NT2/D1 (cell line): ENCODE data around the gene SALL3.
"Not testable (repeated sequence)": the region's sequence is repeated elsewhere in the genome, so short reads cannot be mapped to it uniquely, and the experiment has no call there.

Experiments used
- DNase-seq: peaks from one replicate; pipeline ENCODE4 v3.0.0-alpha.2; 2011; ENCODE audit warnings: low read depth, low spot score
- H3K27me3 ChIP-seq: 2 replicates; pipeline ENCODE4 v1.6.0; 2011; ENCODE audit warnings: mild to moderate bottlenecking; ENCODE audit not compliant: insufficient read length, insufficient read depth
- H3K36me3 ChIP-seq: 2 replicates; pipeline ENCODE4 v1.6.1; 2011; ENCODE audit warnings: mild to moderate bottlenecking, low read length, mixed read lengths; ENCODE audit not compliant: insufficient read depth, insufficient read length
- H3K4me1 ChIP-seq: 2 replicates; pipeline ENCODE4 v1.5.1; 2011; ENCODE audit not compliant: insufficient read depth, insufficient read length
- H3K4me3 ChIP-seq: 2 replicates; pipeline ENCODE4 v1.5.1; 2011; ENCODE audit warnings: low read depth; ENCODE audit not compliant: insufficient read length
- H3K9ac ChIP-seq: 2 replicates; pipeline ENCODE4 v1.6.0; 2011; ENCODE audit warnings: low read depth; ENCODE audit not compliant: insufficient read length
- H3K9me3 ChIP-seq: 2 replicates; pipeline ENCODE4 v1.5.1; 2011; ENCODE audit warnings: mild to moderate bottlenecking, low read length; ENCODE audit not compliant: insufficient read depth
- SUZ12 ChIP-seq: IDR thresholded peaks from 2 replicates; pipeline ENCODE4 v1.6.1; 2011; ENCODE audit not compliant: insufficient read length, insufficient read depth; ENCODE audit errors: extremely low read depth
- YY1 ChIP-seq: IDR thresholded peaks from 2 replicates; pipeline ENCODE4 v1.6.1; 2011; ENCODE audit not compliant: insufficient read length, insufficient read depth
- ZNF274 ChIP-seq: IDR thresholded peaks from 2 replicates; pipeline ENCODE4 v1.6.1; 2011; ENCODE audit warnings: mild to moderate bottlenecking, low read depth, low read length

Gene SALL3

GRCh38 chr18:78950386-78950785 is 29.2 kb upstream of the SALL3 start:
- no peak for DNase-seq
- no peak overlapping the region for H3K4me3 ChIP-seq
- no peaks in the 10 kb centered on the region for H3K36me3 ChIP-seq
- no peaks in the 10 kb centered on the region for H3K27me3 ChIP-seq
- no peaks in the 10 kb centered on the region for H3K4me1 ChIP-seq
- TF ChIP-seq ZNF274 (no peak), SUZ12 (no peak), YY1 (no peak)
- H3K9me3 ChIP-seq, result peaks cover 10% of the 10 kb centered on the region
- no peak overlapping the region for H3K9ac ChIP-seq

GRCh38 chr18:78953566-78953965 is 26.1 kb upstream of the SALL3 start:
- Histone ChIP-seq H3K9me3 (peaks cover 19% of the 10 kb centered on the region), H3K4me3 (no peak overlapping the region), H3K9ac (no peak overlapping the region), H3K36me3 (no peaks in the 10 kb centered on the region), H3K4me1 (no peaks in the 10 kb centered on the region), H3K27me3 (no peaks in the 10 kb centered on the region)
- TF ChIP-seq YY1 (no peak), SUZ12 (no peak), ZNF274 (no peak)
- DNase-seq, result no peak

DNA sequence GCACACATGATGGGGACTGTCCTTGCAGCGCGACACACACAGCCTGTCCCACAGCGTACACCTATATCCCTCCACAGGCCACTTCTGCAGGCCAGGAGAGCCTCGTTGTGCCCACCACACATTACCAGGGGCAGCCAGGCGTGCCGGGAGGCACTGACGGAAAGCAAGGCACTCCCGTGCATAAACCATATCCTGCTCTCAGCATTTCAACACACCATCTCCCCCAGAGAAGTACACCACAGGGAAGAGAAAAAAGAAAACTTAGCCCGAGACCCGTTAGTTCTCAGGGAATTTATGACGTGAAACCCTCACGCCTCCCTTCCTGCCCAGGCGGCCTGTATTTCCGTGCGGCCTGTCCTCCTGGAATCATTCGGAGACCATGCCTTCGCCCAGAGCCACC is 24.6 kb upstream of the SALL3 start:
- H3K36me3 ChIP-seq, result no peaks in the 10 kb centered on the region
- H3K9ac ChIP-seq, result no peak overlapping the region
- TF ChIP-seq SUZ12 (no peak), YY1 (no peak), ZNF274 (no peak)
- H3K9me3 ChIP-seq, result peaks cover 19% of the 10 kb centered on the region
- no peaks in the 10 kb centered on the region for H3K27me3 ChIP-seq
- no peak for DNase-seq
- no peaks in the 10 kb centered on the region for H3K4me1 ChIP-seq
- H3K4me3 ChIP-seq, result no peak overlapping the region

GRCh38 chr18:78957140-78957539 is 22.5 kb upstream of the SALL3 start:
- peaks cover 15% of the 10 kb centered on the region for H3K9me3 ChIP-seq
- DNase-seq, result no peak
- H3K27me3 ChIP-seq, result no peaks in the 10 kb centered on the region
- no peak overlapping the region for H3K4me3 ChIP-seq
- no peaks in the 10 kb centered on the region for H3K4me1 ChIP-seq
- TF ChIP-seq SUZ12, result no peak
- TF ChIP-seq YY1, result no peak
- no peak for TF ChIP-seq ZNF274
- no peaks in the 10 kb centered on the region for H3K36me3 ChIP-seq
- no peak overlapping the region for H3K9ac ChIP-seq

- Histone ChIP-seq H3K9me3 (peaks cover 30% of the 10 kb centered on the region), H3K4me1 (no peaks in the 10 kb centered on the region), H3K9ac (no peak overlapping the region), H3K27me3 (no peaks in the 10 kb centered on the region), H3K4me3 (no peak overlapping the region), H3K36me3 (no peaks in the 10 kb centered on the region)
- no peak for TF ChIP-seq YY1
- no peak for TF ChIP-seq SUZ12
- TF ChIP-seq ZNF274, result no peak
- DNase-seq, result no peak
Observed at GRCh38 chr18:78960709-78961108, 18.9 kb upstream of the SALL3 start.

- Histone ChIP-seq H3K9me3 (peaks cover 26% of the 10 kb centered on the region), H3K4me3 (no peak overlapping the region), H3K27me3 (no peaks in the 10 kb centered on the region), H3K9ac (no peak overlapping the region), H3K36me3 (no peaks in the 10 kb centered on the region), H3K4me1 (peaks cover 2% of the 10 kb centered on the region)
- no peak for DNase-seq
- TF ChIP-seq SUZ12, result no peak
- no peak for TF ChIP-seq YY1
- TF ChIP-seq ZNF274, result no peak
Observed at GRCh38 chr18:78962098-78962497, 17.5 kb upstream of the SALL3 start.

DNA sequence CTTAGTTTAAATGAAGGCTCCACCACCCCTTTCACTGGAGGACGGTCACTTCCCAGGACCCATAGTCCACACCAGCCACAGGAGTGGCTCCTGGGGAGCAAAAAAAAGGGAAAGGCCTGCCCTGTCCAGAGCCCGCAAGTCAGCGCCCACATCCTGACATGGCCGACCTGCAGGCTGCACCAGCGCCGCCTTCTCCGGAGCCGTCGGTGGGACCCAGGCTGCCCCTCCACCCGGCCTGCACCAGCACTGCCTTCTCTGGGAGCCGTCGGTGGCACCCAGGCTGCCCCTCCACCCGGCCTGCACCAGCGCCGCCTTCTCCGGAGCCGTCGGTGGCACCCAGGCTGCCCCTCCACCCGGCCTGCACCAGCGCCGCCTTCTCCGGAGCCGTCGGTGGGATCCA is 14.9 kb upstream of the SALL3 start:
- not testable (repeated sequence) for H3K36me3 ChIP-seq, H3K27me3 ChIP-seq, H3K4me1 ChIP-seq, H3K4me3 ChIP-seq, DNase-seq, H3K9ac ChIP-seq
- peaks cover 21% of the 10 kb centered on the region for H3K9me3 ChIP-seq

- DNase-seq, result no peak
- peaks cover 21% of the 10 kb centered on the region for H3K9me3 ChIP-seq
Observed at GRCh38 chr18:78965260-78965659, 14.4 kb upstream of the SALL3 start.

More at GRCh38 chr18:78965260-78965659, 14.4 kb upstream of the SALL3 start:
- TF ChIP-seq ZNF274, result no peak
- TF ChIP-seq YY1, result no peak
- TF ChIP-seq SUZ12, result no peak
- Histone ChIP-seq H3K36me3 (no peaks in the 10 kb centered on the region), H3K4me3 (no peak overlapping the region), H3K27me3 (peaks cover 3% of the 10 kb centered on the region), H3K9ac (no peak overlapping the region), H3K4me1 (peaks cover 2% of the 10 kb centered on the region)
